Adipose tissue (tissue), 3 donors: ENCODE results near the gene MIEF2. TPM values are rescaled to one million over a fixed set of nuclear protein-coding genes. Genes with fewer than 3 reads are reported as not detected.
"Not testable (repeated sequence)": the region's sequence is repeated elsewhere in the genome, so short reads cannot be mapped to it uniquely, and the experiment has no call there.

Source experiments
- H3K27ac ChIP-seq: one replicate; pipeline ENCODE4 v1.5.1; 2013; ENCODE audit warnings: low read depth, low read length
- WGBS, 3 donors: extraction: QIAGEN DNeasy Blood & Tissue Kit; methylation state at CpG; one replicate each; pipeline ENCODE4 v1.1.7; 2013; 5-methylcytosine and 5-hydroxymethylcytosine counted together
- polyA plus RNA-seq, 3 donors: library from polyadenylated mRNA; stranded (reverse); fragments of 200-250 nt; gene quantifications; one replicate each; pipeline ENCODE4 v1.2.3, GENCODE V29; 2013
- donor health status: healthy with polysubstance abuse.
- donor health status: Bipolar disorder and iron deficiency.
- donor health status: healthy.

The MIEF2 gene
- polyA plus RNA-seq, 3 donors = 2.2 to 8.5 (median 3.0) TPM

- WGBS, 3 donors = 55 to 59% (median 55%) methylated on average over 14 of the region's 14 CpGs
- no peak overlapping the region for H3K27ac ChIP-seq
Observed at GRCh38 chr17:18267927-18268711, 7.7 kb downstream of the MIEF2 start.

- H3K27ac ChIP-seq = no peak overlapping the region
- WGBS, 3 donors = 85 to 88% (median 85%) methylated on average over 14 of the region's 14 CpGs
Observed at GRCh38 chr17:18270046-18270931, 9.8 kb downstream of the MIEF2 start.

GRCh38 chr17:18277076-18277475, 16.6 kb downstream of the MIEF2 start:
- H3K27ac ChIP-seq = no peak overlapping the region
- WGBS, 3 donors = 84 to 92% (median 88%) methylated on average over 1 of the region's 1 CpG

GRCh38 chr17:18278867-18279266, 18.4 kb downstream of the MIEF2 start:
- WGBS, 3 donors = 77 to 87% (median 83%) methylated on average over 3 of the region's 3 CpGs
- no peak overlapping the region for H3K27ac ChIP-seq

DNA sequence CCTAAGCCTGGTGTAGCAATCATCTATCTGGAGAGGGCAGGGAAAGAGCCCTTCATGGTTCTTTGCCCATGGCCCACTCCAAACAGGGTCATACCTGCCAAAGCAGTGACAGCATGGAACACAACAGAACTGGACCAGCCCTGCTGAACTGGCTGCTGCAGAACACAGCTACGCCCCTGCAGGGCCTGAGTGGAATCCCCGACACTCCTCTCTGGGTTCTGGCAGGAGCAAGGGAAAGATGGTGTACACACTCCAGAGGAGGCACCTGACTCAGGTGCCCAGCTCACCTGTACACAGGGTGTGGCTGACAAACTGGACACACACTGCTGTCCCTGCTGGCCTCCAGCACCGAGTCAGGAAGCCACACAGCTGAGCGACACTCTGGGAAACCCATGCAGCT, 19.8 kb downstream of the MIEF2 start:
- 92 to 97% (median 95%) methylated on average over 4 of the region's 4 CpGs for WGBS, 3 donors
- H3K27ac ChIP-seq = no peak overlapping the region

GRCh38 chr17:18280766-18281371, 20.4 kb downstream of the MIEF2 start:
- H3K27ac ChIP-seq = no peak overlapping the region
- 54 to 79% (median 72%) methylated on average over 5 of the region's 5 CpGs for WGBS, 3 donors

DNA sequence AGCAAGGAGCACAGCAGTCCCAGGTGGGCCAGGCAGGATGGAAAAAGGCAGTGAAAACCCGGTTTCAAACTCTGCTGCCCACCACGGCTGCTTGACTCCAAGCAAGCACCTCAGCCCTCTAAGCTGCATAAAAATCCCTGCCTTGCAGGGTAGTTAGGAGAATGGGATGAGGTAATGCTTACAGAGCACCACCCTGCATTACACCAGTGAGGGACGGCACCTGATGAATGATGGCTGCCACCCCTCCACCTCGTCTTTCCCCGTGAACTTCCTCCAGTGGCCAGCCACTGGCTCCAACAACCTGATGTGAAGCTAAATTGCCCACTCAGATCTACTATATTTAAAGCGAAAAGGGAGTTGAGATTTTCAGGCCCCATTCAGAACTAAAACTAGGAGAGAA, 21.3 kb downstream of the MIEF2 start:
- 87 to 92% (median 92%) methylated on average over 6 of the region's 6 CpGs for WGBS, 3 donors
- H3K27ac ChIP-seq = no peak overlapping the region

DNA sequence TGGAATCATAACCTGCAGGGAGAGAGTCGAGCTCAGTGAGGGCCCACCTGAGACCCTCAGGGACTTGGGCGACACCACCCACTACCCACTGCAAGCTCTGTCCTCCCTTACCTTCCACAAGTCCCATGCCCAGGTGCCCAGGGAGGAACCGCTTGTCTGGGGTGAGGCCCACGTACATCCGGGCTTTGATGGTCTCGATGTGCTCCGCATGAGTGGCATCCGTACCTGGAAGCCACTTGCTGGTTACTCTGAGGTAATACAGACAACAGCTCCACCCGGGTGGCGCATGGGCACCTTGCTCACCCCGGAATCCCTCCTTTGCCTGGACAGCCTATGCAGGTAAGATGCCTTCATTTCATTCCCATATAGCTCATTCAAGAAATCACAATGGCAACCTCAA, 24.8 kb downstream of the MIEF2 start:
- WGBS, 3 donors = 90 to 97% (median 95%) methylated on average over 11 of the region's 11 CpGs
- H3K27ac ChIP-seq = no peak overlapping the region

GRCh38 chr17:18291718-18292540, 31.5 kb downstream of the MIEF2 start:
- 89 to 95% (median 89%) methylated on average over 15 of the region's 15 CpGs for WGBS, 3 donors
- no peak overlapping the region for H3K27ac ChIP-seq

- not testable (repeated sequence) for H3K27ac ChIP-seq
- 92 to 100% methylated on average over 8 to 24 of the region's 30 CpGs; no CpG with 5 or more reads in 1 of the 3 donors for WGBS, 3 donors
Observed at GRCh38 chr17:18298061-18298460, 37.6 kb downstream of the MIEF2 start.

DNA sequence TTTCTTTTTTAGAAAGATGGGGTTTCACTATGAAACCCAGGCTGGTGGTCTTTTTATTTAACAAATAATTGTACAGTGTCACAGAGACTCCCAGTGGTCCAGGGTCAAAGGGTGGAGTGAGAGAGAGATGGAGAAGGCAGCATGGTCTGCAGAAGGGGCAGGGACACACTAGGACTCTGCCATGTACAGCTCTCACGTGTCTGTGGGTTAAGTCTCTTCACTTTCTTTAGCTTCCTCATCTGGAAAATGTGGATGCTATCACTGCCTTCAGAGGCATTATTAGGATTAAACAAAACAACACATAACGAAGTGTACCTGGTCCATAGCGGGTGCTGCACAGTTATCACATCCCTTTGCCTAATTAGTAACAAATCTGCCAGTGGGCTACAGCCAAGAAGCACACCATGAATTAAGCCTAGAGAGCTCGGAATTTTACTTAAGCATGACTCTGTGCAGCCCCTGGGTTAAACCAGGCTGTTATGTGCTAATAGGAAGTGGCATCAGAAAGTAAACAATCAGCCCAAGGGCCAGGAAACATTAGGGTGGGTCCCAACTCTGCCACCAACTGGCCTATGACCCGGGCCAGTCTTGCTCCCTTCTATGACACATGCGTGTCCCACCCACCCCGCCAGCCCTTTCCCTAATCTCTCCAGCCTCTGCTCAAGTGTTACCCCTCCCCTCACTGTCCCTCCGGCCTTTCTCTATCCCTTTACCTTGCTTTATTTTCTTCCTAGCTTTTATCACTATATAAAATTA, 40.4 kb downstream of the MIEF2 start:
- H3K27ac ChIP-seq = no peak overlapping the region
- 67 to 88% (median 70%) methylated on average over 8 of the region's 8 CpGs for WGBS, 3 donors

GRCh38 chr17:18303206-18303605, 42.7 kb downstream of the MIEF2 start:
- 82 to 87% (median 86%) methylated on average over 13 of the region's 13 CpGs for WGBS, 3 donors
- not testable (repeated sequence) for H3K27ac ChIP-seq

- 93 to 96% (median 96%) methylated on average over 4 of the region's 4 CpGs for WGBS, 3 donors
- no peak overlapping the region for H3K27ac ChIP-seq
Observed at GRCh38 chr17:18309202-18309601, 48.7 kb downstream of the MIEF2 start.

DNA sequence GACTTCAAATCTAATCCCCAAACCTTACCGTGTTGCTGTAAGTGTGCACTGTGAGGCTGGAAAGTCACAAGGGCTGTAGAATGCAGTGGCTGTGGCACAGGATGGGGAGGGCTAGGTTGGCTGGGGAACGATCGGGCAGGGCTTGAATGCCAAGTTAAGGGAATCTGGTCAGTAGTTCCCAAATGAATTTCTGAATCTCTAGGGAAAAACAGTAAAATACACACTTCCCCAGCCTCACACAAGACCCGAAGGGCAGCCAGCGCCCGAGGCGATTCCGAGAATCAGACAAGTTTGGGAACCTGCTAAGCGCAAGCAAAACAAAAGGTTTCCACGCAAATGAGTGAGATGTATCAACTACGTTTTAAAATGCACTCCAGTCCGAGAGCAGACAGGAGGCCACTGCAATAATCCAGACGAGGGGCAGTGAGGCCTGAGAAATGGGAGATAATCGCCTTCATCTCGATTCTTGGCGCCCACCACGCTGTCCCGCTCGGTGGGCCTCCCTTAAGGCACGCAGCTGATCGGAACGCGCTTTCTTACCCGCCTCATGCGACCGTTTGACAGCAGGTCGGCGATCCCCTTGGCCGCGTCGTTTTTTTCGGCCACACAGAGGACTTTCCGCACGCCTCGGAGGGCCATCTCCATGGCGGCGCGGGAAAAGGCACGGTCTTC, 53.7 kb downstream of the MIEF2 start:
- no peak overlapping the region for H3K27ac ChIP-seq
- WGBS, 3 donors = 0 to 1% (median 1%) methylated on average over 39 of the region's 39 CpGs

DNA sequence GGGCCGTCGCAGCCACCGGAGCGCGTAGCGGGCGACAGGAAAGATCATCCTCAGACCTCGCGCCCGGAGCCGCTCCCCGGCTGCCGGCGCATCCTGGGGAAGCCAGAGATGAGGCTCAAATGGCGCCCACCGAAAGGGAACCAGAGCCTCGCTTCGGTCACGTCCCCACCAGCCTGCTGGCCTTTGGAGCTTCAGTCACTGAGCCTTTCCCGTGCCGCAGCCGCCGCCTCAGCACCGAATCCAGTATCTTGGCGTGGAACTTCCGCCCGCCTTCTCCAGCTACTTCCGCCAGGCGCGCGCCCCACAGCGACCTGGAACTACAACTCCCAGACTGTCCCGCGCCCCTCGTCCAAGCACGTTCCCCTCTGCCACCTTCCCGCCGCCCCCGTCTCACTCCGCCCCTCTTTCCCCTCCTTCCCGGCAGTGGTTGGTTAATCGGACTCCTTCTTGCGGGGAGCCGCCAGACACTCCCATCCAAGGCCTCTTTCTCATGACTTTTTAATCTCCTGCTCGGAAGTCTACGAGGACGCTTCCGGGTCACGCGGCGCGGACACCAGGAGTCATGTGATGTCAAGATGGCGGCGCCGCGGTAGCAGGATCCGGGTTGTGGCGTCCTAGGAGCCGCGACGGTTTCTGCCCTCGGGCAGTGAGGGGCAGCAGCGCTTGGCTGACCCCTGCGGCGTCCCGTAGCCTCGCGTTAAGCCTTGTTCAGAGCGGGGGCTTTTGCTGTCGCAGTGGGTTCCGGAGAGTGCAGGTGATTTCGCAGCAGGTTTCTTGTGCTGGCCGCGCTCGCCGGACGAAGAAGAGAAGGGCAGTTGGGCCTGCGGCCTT, 54.5 kb downstream of the MIEF2 start, which contains the start of the genes SMCR8 and TOP3A:
SMCR8 (plus strand) TSS at position 563 of the 831 bp plus-strand sequence. CDS start 497 bp downstream, outside the sequence.
TOP3A (minus strand) TSS at position 264 of the 831 bp plus-strand sequence; CDS start at position 48, 216 bp downstream.
- WGBS, 3 donors = 0 to 1% (median 0%) methylated on average over 69 to 78 of the region's 78 CpGs
- peak within 1 kb of the TSS; percentile 83 for H3K27ac ChIP-seq

DNA sequence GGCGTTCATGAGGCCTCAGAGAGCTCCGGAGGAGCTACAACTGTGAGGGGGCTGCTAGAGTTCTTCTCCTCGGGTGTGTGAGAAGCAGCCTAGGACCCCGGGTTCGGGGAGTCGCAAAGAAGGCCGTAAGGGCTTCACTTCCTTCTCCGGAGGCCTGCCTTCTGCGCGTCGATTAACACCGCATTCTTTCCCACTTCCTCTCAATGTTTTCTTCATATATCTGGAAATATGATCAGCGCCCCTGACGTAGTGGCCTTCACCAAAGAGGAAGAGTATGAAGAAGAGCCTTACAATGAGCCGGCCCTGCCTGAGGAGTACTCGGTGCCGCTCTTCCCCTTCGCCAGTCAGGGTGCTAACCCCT, 55.1 kb downstream of the MIEF2 start:
- 5 to 7% (median 5%) methylated on average over 18 of the region's 18 CpGs for WGBS, 3 donors
- H3K27ac ChIP-seq = peak overlapping the region; percentile 83
